Islet precursor cell (in vitro differentiated cells): ENCODE measurements around the gene SDCCAG8.

ENCODE experiments used
- DNase-seq: peaks from one replicate; pipeline ENCODE4 v3.0.0-alpha.2; 2018

Gene SDCCAG8

DNA sequence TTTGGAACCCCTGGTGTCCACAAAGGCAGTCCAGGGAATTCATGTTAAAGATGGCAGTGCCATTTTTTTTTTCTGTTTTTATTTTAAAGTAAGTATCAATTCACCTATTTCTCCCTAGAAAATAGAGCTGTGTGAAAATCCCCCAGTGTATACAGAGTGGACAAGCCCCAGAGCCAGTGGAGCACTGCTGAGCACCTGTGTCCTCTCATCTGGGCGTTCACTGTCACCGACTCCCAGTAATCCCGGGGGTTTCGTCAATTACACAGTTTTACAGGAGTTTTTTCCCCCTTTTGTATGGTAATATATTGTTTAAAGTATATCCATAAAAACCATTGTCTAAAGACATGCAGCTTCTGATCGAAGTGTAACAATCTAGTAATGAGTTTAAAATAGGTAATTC is 175.8 kb downstream of the SDCCAG8 start:
- no peak for DNase-seq

DNA sequence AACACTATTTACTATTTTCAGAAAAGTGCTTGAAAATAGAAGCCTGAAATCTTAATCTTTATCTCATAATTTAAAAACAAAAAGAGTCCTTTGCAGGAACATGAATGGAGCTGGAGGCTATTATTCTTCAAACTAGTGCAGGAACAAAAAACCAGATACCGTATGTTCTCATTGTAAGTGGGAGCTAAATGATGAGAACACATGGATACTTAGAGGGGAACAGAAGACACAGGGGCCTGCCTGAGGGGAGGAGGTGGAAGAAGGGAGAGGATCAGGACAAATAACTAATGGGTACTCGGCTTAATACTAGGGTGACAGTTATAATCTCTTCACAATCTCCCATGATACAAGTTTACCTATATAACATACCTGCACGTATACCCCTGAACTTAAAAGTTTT is 176.3 kb downstream of the SDCCAG8 start:
- no peak for DNase-seq

DNA sequence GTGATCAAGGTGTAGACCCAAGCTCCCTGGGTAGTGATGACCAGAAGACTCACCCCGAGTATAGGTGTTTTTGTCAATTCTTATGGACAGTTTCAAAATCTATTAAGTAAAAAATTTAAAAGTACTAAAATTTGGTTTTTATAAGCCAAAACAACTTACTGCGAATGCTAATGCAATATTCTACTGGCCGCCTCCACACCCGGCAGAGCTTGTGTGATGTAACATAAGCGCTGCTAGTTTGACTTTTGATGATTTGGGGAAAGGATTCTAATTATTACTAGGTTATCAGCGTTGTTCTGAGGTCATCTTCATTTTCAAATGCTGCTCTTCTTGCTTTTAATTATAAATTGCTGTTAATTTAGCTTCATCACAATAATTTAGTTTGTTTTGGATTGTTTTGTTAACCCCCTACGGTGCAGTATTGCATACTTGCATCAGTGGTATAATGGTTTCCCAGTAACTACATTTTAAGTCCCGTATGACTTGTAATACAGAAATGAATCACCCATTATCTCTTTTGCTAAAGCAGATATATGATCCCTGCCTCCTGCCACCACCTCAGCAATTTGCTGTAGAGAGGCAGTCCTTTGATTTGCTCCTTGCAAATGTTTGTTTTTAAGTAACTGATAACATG is 178.0 kb downstream of the SDCCAG8 start:
- no peak for DNase-seq

DNA sequence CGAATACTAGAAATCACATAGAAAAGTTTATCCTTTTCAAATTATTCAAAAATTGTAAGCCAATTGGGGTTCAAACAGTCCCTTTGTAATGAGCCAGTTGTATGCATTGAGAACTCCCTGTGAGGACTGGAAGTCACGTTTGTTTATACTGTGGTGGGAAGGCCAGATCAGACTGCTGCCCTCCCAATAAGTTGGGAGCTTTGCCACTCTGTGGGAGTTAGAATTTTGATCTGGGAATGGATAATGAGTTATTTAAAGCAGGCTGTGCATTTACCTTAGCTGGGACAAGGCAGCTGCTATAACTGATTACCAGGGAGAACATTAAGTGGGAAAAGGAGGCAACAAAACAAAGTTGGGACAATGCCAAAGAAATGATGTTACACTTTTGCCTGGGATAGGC is 178.8 kb downstream of the SDCCAG8 start:
- DNase-seq, result peak; percentile 12

DNA sequence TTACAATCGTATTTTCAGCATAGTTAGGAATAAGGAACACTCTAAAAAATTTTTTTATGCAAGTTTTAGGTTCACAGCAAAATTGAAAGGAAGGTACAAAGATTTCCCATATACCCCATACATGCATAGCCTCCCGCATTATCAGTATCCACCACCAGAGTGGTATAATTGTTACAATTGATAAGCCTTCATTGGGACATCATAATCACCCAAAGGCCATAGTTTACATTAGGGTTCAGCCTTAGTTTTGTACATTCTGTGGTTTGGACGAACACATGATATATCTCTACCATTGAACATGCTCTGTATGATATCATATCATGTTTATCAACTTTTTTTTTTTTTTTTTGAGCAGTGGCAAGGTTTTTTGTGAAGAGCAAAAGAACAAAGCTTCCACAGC is 180.0 kb downstream of the SDCCAG8 start:
- no peak for DNase-seq

DNA sequence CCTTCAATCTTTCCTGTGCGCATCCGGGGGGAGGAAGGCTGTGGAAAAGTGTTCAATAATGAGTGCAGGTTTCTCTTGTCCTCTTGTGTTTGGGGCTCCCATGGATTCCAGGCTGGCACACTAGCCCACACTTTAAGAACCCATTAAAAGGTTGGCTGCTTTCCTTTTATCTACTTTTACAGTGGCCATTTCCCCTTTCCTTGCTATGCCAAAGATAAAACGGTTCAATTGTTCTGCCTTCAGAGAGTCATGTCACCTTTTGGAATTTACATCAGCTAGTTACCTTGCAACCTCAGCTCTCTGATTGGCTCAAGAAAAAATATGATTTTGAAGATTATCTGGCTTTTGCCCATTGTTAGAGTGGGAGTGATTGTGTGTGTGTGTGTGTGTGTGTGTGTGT is 182.3 kb downstream of the SDCCAG8 start:
- DNase-seq, result no peak

DNA sequence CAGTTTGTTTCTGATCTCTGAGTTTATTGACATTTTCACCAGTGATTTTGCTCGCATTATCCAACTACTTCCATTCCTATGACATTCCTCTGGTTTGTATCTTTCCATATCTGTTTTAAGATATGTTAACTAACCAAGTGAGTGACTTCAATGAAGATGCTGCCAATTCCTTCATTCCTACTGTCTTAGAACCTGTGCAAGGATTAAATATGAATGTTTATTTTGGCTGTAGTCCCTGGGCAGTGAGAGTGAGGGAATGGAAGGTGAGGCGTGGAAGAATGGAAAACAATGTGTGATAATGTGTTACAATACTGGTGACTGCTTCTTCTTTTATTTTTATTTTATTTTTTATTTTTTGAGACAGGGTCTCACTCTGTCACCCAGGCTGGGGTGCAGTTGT is 183.0 kb downstream of the SDCCAG8 start:
- no peak for DNase-seq

DNA sequence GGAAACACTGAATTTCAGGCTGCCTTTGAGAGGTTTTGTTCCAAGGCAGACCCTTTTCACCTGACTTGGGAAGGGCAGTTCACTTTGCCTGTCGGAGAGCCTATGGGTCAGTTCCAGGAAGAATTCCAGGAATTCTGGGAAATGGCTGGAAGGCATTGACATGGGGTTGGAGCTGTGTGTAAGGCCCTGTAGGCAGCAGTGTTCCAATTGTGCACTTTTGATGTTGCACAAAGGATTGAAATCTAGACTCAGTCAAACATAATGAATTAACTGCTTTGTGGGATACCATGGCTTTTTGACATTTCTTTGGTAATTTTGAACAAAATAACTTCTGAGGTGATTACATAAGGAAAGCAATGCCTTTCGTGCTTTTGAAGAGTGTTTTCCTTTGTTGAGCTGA is 184.6 kb downstream of the SDCCAG8 start:
- peak; percentile 68 for DNase-seq

DNA sequence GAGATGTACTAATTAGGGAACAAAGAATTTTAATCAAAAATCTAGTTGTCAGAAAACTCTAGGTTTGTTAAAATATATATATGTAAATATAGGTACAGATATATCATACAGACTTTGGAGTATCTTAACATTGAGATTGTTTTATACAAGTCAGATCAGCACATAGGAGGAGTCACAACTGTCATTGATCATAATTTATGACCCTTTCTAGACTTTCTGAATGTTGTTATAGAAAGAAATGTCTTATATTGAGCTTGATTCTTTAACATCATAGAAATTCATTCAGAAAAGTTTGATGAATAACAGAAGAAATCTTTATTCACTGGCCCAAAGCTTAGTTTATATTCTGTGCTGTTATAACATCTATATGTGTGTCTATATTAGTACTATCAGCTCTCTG is 185.8 kb downstream of the SDCCAG8 start:
- DNase-seq, result no peak

DNA sequence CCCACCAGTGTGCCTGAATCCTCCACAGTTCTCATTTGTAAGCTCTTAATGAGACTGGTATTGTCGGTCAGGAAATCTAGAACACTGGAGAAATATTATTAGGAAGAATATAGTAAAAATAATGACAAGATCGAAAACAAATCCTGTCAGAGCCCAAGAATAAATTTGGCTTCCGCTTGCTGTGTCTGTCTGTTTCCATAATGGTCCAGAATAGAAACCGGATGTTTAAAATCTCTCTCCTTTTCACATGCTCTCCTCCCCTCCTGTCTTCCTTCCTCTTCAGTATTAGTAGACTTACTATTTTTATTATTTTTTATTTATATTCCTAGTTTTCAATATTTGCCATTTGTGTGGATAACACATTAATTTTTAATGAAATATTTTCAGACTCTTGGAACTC is 187.7 kb downstream of the SDCCAG8 start:
- DNase-seq, result no peak

DNA sequence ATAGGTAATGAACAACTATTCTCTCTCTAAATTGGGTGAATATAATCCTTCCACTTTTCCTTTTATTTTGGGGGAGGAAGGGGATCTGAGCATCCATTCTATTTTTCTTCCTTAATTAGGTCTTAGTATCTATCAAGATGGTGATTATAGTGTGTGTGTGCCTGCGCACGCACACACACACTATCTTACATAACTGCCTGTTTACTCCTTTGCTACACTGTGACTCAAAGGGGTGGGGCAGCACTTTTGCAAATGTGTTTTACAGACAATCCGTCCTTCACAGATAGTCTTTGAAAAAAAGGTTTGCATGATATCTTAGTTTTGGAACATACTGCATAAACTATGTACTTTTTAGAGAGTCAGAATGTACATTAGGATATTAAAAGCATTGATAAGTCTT is 191.5 kb downstream of the SDCCAG8 start:
- no peak for DNase-seq

DNA sequence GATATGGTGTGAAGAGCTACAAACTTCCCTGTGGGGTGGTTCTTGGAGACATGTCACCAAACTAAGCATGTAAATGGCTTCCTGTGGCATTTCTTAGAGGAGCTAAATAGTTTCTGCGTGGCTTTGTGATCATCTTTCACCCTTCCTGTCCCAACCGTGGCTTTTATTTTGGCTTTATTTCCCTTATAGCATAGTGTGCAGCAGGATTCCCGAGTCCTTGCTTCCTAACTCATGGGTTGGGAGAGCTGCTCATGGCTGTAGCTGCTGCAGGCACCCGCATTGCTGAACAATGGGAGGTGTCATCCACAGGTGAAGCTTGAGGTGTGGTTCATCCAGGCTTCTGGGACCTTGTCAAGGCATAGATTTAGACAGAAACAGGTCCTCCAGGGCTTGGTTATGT is 192.0 kb downstream of the SDCCAG8 start:
- no peak for DNase-seq

DNA sequence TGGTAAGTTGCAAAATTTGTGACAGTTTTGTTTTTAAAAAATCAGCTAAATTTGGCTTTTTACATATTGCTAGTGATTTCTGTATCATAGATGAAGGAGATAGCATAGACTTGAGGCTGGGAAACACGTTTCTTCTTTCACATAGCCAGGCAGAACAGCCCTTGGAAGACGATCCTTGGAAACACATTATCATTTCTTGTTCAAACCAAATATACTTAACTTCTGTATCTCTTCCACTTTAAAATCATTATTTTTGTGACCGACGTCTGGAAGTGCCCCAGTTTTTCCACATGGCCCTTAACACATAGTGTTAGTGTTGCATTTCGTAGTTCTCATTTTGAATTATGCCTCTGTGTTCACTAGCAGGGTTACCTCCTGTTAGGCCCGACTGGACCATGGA is 193.5 kb downstream of the SDCCAG8 start:
- no peak for DNase-seq

DNA sequence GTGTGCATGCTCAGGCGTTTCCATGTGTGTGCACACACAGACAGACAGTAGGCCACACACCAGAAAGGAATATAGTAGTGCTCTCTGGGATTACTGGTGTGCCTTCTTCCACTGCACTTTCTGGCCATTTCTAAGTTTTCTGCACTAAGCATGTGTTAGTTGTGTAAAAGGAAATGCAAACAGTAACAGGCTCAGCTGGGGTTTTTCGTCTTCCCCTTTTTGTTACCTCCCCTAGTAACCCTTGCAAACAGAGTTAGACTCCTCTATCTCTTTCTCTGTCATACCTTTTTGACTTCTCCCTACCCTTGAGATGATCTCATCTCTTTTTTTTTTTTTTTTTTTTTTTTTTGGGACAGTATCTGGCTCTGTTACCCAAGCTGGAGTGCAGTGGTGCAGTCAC is 196.3 kb downstream of the SDCCAG8 start:
- no peak for DNase-seq

DNA sequence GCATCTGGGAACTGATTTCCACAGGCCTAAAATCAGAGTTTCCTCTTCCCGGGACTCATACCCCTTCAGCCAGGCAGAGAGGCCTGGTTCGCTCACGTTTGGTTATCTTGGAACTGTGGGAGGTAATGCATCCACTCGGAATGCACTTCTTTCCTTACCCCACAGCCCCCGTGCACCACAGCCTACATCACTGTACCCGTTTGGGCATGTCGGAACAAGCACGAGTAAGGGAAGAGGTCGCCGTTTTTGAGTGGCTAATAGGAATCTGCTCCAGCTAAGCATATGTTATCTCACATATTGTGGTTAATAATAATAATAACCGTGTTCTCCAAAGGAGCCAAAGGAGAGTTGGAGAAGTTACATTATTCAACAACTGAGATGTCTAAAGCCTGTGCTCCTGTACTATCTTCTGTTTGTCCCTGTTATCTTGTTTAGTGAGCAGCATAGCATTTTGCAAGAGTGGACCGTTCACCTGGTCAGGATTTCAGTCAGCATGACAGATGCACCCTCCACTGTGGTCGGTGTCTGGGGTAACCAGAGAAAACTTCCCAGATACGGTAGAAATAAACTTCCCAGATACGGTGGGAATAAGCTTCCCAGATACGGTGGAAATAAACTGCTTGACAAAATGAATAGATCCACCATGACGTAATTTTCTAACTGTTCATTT is 198.6 kb downstream of the SDCCAG8 start:
- no peak for DNase-seq

DNA sequence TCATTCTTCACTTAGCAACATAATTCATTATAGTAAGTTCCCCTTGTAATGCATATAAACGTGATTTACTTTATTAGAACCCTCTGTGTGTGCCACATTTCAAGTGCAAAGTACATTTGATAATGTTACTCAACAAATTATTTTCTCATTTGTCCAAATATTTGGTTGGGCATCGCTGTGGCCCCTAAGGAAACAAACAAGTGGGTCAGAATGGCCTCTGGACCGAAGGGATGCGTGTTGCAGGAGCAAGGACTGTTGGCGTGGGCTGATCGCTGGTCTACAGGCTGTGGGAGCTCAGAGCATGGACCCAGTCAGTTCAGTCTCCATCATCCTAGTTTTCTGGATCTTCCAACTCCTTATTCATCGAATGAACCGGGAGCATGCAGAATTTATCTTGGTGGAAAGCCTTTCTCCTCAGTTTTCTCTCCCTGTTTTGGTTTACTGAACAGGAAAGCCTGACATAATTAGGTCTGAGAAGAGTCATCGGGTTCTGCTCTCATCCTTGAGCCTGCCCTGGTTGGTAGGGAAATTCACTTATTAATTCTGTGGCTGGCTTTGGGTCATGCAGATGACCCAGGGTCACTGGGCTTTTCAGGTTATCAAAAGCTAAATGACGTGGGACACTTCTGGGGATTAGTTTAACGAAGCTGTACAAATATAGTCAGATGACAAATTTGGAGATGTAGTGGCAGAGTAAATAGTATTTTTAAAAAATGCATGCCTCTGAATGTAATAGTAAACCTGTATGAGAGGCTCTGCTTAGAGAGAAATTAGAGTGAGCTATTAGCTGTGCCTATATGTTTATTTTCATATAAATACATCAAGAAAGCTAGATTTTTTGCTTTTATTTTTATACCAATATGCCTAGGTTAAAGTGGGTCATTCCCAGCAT is 200.2 kb downstream of the SDCCAG8 start:
- peak; percentile 16 for DNase-seq

DNA sequence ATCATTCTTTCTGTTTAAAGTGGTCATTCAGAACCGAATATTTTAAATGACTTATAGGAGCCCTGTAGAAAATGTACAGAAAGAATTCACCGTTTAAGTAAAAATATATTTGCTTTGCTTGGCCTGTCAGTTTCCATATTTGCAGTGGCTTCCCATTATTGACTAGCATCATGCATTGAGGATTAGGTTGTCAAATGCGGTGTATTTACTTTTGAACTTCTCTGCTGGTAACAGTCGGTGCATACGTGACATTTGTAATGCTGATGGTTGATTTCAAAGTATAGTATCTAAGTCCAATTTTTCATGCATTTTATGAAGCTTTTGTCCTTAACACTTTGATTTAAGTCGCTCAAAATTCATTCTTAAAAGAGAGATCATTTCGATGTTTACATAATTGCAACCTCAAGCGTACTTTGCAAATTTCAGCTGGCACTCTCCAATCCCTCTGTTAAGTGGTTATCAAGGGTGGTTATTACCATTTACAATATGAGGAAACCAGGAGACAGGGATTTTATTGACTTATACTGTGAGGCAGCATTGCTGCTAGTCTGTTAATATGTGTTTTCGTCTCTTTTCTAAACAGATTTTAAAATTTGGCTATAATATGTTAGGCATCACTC is 201.6 kb downstream of the SDCCAG8 start:
- no peak for DNase-seq

DNA sequence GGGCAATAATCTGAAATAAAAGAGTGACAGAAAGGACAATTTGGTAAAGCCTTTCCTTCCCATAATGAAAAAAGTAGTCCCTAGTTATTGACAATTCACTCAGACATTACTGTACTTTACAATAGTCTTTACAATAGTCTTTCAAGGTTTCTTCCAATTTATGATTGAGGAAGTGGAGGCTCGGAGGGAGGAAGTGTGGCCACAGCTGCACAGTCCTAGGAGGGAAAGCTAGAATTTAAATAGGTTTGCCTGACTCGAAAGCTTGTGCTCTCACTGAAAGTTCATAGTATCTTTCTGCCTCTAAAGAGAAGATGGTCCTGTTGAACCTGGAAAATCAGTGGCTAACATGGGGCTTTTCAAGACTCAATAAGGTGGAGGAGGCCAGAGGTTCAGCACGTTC is 203.2 kb downstream of the SDCCAG8 start:
- DNase-seq, result no peak

DNA sequence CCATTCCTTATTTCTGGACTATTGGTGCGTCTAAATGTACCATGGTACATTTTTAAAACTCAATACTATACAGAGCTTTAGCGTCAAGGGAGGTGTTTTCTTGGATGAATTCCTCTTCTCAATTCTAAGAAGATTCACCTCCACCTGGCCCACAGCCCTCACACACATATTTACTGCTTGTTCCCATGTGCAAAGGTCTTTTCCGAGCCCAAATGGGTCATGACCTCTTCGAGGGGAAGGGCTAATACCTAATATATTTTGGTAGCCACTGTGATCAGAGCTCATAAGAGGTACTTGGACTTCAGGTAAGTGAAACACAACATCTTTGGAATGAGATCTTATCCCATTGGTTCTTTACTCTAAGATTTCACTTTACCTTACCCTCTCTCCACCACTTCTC is 205.9 kb downstream of the SDCCAG8 start:
- no peak for DNase-seq

DNA sequence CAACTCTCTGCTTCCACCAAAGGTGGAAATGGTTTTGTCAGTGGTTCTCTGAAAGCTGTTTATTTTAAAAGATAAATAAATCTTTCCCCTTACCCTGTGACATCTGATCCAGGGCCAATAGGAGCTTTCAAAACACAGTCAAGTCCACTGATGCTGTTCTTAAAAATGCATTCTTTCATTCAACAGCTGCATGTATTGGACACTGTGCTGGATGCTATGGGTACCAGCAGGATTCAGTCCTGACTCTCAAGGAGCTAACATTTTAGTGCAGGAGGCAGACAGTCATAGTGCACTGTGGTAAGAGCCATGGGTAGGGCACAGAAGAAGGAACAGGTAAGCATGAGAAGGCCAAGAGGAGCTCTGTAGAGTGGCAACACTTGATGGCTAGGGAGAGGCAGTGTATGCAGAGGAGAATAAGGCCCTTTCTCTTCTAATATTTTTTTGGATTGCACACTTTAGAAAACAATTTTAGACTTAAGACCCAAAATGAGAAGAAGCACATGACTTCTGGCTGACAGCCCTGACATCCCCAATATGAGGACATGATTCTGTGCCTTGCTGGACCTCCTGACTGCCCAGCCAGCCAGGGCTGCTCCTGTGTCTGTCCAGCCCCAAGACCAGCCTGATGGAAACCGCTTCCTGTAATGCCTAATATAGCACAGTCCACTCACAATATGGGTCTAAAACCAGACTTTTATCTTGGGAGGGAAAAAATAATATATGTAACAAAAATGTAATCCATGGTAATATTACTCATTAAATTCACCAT is 207.3 kb downstream of the SDCCAG8 start:
- no peak for DNase-seq

DNA sequence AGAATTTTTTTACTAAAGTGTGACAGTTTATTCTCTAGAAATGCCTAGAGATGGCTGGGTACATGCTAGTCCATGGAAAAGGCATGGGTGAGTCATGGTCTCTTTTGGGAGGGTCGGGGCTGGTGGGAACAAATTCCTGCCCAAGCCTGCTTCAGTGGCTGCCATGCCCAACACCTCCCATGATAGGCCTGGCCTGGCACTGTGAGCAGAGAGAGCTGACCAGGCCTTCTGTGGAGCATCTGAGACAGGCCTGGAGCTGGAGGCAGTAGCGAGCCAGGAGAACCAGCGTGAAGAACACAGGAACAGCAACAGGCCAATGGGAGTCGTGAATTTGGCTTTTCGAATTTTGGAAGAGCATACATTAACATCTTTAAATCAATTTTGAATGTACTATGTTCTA is 209.2 kb downstream of the SDCCAG8 start:
- DNase-seq, result no peak

DNA sequence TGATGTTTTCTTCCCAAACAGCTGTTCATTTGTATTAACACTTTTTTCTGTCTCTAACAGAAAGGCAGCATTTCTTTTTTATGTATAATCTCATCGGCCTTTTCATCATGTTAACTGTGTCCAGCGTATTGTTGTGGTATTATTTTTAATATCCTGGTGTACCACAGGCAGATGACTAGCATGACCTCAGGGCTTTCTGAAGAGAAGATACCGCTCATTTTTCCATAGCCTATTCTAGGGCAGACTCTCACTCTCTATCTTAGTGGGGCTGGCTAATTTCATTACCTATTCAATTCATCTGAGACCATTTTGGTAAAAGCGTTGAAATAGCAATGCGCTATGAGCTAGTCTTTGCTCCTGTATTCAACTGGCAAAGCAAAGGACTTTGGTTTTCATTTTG is 209.9 kb downstream of the SDCCAG8 start:
- no peak for DNase-seq

DNA sequence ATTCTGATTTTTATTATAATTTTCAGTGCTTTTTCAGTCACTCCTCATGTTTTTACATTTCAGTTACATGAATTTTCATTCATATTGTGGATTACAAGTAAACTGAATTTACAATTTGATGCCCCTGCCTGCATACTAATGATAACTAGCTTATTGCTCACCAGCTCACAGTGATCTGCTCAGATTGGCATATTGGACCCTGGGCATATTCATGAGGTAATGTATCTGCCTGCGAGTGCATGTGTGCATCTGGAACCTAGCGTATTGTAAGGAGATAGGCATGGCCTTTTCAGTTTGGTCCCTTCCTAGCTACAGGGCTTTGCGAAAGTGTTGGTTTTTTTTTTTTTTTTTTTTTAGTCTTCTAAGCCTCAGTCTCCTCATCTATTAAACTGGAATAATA is 213.7 kb downstream of the SDCCAG8 start:
- no peak for DNase-seq
